OCI-LY1 (cell line): ENCODE measurements around the gene PYY.

Source experiments
- EZH2 ChIP-seq: fragments of 200-600 bp; sonication (generic), shearing (Covaris generic); IDR thresholded peaks from 2 replicates; pipeline ENCODE4 v1.8.0; 2017; ENCODE audit warnings: borderline replicate concordance, mixed run types, mild to moderate bottlenecking, antibody characterized with exemption, low read length, moderate library complexity, mixed read lengths
- TF ChIP-seq, protein P1 (sequence below): fragments of 200-600 bp; sonication (generic), shearing (Covaris generic); IDR thresholded peaks from 2 replicates; pipeline ENCODE4 v1.5.1; 2017; ENCODE audit warnings: mild to moderate bottlenecking, antibody characterized with exemption, low read length, moderate library complexity, mixed read lengths

- TF ChIP-seq, protein P1, sequence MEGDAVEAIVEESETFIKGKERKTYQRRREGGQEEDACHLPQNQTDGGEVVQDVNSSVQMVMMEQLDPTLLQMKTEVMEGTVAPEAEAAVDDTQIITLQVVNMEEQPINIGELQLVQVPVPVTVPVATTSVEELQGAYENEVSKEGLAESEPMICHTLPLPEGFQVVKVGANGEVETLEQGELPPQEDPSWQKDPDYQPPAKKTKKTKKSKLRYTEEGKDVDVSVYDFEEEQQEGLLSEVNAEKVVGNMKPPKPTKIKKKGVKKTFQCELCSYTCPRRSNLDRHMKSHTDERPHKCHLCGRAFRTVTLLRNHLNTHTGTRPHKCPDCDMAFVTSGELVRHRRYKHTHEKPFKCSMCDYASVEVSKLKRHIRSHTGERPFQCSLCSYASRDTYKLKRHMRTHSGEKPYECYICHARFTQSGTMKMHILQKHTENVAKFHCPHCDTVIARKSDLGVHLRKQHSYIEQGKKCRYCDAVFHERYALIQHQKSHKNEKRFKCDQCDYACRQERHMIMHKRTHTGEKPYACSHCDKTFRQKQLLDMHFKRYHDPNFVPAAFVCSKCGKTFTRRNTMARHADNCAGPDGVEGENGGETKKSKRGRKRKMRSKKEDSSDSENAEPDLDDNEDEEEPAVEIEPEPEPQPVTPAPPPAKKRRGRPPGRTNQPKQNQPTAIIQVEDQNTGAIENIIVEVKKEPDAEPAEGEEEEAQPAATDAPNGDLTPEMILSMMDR = no peak
- no peak for TF ChIP-seq EZH2
Measured at GRCh38 chr17:43907998-43908721, 45.6 kb downstream of the PYY start.
